ENCODE data around the gene TOP2B.

Gene TOP2B

DNA sequence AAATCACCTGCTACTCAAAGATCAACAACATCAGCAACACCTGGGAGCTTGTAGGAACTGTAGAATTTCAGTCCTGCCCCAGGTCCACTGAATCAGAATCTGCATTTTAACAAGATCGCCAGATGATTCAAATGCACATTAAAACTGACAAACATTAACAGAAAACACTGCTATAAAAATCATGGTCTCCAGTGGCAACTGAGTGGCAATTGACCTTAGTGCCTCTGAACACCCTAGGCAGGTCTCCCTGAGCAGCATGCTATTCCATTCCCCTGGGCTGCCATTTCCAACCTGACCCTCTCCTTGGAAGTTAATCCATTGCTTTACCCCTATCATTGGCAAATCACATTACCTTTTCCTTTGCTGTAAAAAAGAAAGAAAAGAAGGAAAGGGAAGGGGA, 23.0 kb upstream of the TOP2B start:
- no peak for DNase-seq (ENCODE audit: low read depth)
- H3K4me3 ChIP-seq (replicated peaks; ENCODE audit: low read depth, low read length): no peak overlapping the region
- TF ChIP-seq, protein P1, sequence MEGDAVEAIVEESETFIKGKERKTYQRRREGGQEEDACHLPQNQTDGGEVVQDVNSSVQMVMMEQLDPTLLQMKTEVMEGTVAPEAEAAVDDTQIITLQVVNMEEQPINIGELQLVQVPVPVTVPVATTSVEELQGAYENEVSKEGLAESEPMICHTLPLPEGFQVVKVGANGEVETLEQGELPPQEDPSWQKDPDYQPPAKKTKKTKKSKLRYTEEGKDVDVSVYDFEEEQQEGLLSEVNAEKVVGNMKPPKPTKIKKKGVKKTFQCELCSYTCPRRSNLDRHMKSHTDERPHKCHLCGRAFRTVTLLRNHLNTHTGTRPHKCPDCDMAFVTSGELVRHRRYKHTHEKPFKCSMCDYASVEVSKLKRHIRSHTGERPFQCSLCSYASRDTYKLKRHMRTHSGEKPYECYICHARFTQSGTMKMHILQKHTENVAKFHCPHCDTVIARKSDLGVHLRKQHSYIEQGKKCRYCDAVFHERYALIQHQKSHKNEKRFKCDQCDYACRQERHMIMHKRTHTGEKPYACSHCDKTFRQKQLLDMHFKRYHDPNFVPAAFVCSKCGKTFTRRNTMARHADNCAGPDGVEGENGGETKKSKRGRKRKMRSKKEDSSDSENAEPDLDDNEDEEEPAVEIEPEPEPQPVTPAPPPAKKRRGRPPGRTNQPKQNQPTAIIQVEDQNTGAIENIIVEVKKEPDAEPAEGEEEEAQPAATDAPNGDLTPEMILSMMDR (IDR thresholded peaks at IDR 0.05; ENCODE audit: low read length, missing control alignments): no peak

DNA sequence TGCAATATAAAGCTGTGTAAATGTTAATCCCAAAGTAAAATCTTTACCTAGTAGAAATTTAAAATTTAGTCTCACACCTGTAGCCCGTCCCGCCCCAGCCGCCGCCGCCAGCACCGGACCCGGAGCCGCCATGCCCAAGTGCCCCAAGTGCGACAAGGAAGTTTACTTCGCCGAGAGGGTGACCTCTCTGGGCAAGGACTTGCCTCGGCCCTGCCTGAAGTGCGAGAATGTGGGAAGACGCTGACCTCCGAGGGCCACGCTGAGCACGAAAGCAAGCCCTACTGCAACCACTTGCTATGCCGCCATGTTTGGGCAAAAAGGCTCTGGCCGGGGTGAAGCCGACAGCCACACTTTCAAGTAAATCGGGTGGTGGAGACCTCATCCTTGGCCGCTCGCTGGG, 22.1 kb upstream of the TOP2B start:
- H3K4me3 ChIP-seq (replicated peaks; ENCODE audit: low read depth, low read length): no peak overlapping the region
- TF ChIP-seq, protein P1 (IDR thresholded peaks at IDR 0.05; ENCODE audit: low read length, missing control alignments): no peak

DNA sequence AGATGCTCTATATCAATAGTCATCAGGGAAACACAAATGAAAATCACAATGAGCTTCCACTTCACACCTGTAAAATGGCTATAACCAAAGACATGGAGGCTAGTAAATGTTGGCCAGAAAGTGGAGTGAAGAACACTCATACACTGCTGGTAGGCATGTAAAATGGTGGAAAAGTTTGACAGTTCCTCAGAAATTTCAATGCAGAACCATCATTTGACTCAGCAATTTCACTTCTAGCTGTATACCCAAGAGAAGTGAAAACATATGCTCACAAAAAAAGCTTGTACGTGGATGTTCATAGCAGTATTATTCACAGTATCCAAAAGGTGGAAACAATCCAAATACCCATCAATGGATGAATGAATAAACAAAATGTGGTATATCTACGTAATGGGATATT, 19.2 kb upstream of the TOP2B start:
- TF ChIP-seq, protein P1 (IDR thresholded peaks at IDR 0.05; ENCODE audit: low read length, missing control alignments): no peak
- no peak overlapping the region for H3K4me3 ChIP-seq (replicated peaks; ENCODE audit: low read depth, low read length)
- no peak for DNase-seq (ENCODE audit: low read depth)

More for the DNA sequence above, 22.1 kb upstream of the TOP2B start:
- no peak for DNase-seq (ENCODE audit: low read depth)

DNA sequence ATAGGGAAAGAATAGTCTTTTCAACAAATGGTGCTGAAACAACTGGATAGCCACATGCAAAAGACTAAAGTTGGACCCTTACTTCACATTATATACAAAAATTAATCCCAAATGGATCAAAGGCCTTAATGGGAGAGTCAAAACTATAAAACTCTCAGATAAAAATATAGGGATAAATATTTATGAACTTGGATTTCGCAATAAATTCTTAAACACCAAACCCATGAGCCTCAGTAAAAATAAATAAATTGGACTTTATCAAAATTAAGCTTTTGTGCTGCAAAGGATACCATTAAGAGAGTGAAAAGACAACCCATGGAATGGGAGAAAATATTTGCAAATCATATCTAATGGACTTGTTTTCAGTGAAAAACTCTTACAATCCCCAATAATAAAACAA, 18.7 kb upstream of the TOP2B start:
- TF ChIP-seq, protein P1 (IDR thresholded peaks at IDR 0.05; ENCODE audit: low read length, missing control alignments): no peak
- no peak for DNase-seq (ENCODE audit: low read depth)

DNA sequence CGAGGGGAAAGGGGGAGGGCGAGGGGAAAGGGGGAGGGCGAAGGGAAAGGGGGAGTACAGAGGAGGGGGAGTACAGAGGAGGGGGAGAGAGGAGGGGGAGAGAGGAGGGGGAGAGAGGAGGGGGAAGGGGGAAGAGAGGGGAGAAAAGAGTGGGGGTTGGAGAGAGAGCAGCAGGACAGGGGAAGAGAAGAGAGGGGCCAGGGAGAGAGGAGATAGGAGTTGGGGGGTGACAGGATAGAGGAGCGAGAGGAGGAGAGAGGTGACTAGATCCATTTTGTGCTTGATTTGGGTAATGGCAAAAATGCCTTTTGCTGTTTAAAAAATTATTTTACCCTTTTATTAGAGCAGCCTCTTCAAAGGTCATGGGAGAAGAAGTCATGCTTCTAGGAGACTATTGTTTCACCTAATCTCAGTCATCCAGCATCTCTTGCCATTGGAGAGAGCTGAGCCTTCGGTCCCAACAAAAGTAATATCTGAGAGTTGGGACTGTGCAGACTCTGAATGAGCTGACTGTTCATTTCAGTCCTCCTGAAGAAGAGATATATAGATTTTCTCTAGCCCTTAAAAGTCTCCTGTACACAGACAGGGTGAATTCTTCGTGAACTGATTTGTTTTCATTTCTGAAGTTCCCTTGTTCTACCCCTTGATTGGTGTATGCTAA, 15.1 kb upstream of the TOP2B start:
- DNase-seq (ENCODE audit: low read depth): no peak
- TF ChIP-seq, protein P1 (IDR thresholded peaks at IDR 0.05; ENCODE audit: low read length, missing control alignments): no peak
- no peak overlapping the region for H3K4me3 ChIP-seq (replicated peaks; ENCODE audit: low read depth, low read length)

More for the DNA sequence above, 18.7 kb upstream of the TOP2B start:
- H3K4me3 ChIP-seq (replicated peaks; ENCODE audit: low read depth, low read length): no peak overlapping the region

DNA sequence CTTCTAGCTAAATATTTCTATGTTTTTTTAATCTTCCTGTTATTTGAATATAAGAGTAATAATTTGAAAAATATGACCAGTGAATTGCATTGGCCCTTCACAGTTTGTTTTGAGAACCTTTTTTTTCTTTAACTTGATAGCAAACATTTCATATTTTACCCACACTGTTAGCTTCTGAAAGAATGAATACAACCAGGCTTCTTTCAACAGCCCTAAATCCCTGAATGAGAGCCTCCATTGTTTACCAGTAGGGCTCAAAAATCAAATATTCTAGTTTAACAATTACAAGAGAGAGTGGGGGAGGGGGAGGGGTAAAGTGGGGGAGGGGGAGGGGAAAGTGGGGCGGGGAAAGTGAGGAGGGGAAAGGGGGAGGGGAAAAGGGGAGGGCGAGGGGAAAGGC, 14.5 kb upstream of the TOP2B start:
- TF ChIP-seq, protein P1 (IDR thresholded peaks at IDR 0.05; ENCODE audit: low read length, missing control alignments): no peak
- DNase-seq (ENCODE audit: low read depth): no peak
- H3K4me3 ChIP-seq (replicated peaks; ENCODE audit: low read depth, low read length): no peak overlapping the region

DNA sequence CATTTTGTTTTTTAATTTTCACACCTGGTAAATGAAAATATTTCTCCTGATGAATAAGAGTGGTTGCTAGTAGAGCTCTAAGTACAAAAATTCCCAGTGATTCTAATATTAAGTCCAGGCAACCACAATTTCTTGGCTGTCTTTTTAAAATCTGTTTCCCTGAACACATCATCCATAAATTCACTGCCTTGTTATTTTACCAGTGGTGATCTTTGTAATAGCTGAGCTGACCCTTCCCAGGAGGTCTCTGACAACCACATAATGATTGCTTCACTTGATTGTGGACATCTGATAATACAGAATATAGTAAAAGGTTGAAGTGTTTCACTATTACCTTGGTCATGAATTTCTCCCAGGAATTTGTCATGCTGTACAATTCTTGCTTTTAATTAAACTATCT, 13.9 kb upstream of the TOP2B start:
- DNase-seq (ENCODE audit: low read depth): no peak
- TF ChIP-seq, protein P1 (IDR thresholded peaks at IDR 0.05; ENCODE audit: low read length, missing control alignments): no peak
- H3K4me3 ChIP-seq (replicated peaks; ENCODE audit: low read depth, low read length): no peak overlapping the region
